ENCODE measurements around the gene SREK1. TPM values are rescaled to one million over a fixed set of nuclear protein-coding genes. Genes with fewer than 3 reads are reported as not detected.

Gene SREK1
- total RNA-seq, 2 donors from 2014 or later: 38.2 to 150 TPM

DNA sequence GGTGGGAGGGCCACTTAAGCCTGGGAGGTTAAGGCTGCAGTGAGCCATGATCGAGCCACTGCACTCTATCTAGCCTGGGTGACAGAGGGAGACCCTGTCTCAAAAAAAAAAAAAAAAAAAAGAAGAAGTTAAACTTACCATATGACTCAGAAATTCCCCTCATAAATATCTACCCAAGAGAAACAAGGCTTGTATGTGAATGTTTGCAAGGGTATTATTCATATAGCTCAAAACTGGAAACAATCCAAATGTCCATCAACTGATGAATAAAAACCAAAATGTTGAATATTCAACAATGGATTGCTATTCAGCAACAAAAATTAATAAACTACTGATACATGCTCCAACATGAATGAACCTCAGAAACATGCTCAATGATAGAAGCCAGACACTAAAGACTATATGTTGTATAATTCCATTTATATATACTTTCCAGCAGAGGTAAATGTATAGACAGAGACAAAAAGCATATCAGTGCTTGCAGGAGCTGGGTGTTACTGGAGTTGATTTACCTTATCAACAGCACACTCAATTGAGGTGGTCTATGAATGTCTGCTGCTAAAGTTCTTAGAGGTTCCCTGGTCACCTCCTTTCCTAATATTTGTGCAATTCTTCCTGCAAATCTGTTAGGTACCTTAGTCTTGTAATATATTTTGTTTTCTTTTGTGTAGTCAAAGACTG lies 5.3 kb upstream of the SREK1 start:
- H3K36me3 ChIP-seq: no peaks in the 10 kb centered on the region
- TF ChIP-seq CTCF (IDR thresholded peaks at IDR 0.05): no peak
- no peak overlapping the region for H3K4me3 ChIP-seq
- H3K27me3 ChIP-seq (replicated peaks; ENCODE audit: insufficient read depth): no peaks in the 10 kb centered on the region
- no peaks in the 10 kb centered on the region for H3K9me3 ChIP-seq
- no peak overlapping the region for H3K27ac ChIP-seq
- H3K4me1 ChIP-seq (ENCODE audit: control insufficient read depth in 1 of 2, low read depth in 2 of 2): peaks cover 3 to 8% of the 10 kb centered on the region in 2 donors
- DNase-seq (ENCODE audit: low spot score): no peak
- ATAC-seq (ENCODE audit: insufficient number of reproducible peaks, low FRiP score, low read depth): no peak

DNA sequence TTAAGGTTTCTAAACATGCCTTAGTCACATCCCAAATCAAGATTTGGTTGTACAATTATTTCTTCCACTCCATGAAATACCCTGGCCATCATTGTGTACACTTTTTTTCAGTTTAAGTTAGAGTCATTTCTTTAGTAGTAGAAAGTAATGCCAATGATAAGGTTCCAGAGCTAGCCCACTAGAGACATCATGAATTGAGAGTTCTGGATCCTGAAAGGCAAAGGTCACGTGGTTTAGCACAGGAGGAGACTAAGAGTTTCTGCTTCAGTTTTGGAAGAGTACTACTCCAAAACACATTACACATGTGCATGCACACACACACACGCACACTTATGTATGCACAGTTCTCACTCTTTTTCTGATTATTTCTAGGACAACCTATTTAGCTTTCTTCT lies 4.8 kb upstream of the SREK1 start:
- ATAC-seq (ENCODE audit: insufficient number of reproducible peaks, low FRiP score, low read depth): no peak
- Histone ChIP-seq H3K36me3 (no peaks in the 10 kb centered on the region), H3K4me3 (no peak overlapping the region), H3K4me1 (ENCODE audit: control insufficient read depth in 1 of 2, low read depth in 2 of 2) (peaks cover 3 to 8% of the 10 kb centered on the region in 2 donors), H3K9me3 (no peaks in the 10 kb centered on the region), H3K27ac (no peak overlapping the region), H3K27me3 (replicated peaks; ENCODE audit: insufficient read depth) (no peaks in the 10 kb centered on the region)
- TF ChIP-seq CTCF (IDR thresholded peaks at IDR 0.05): no peak
- DNase-seq (ENCODE audit: low spot score): no peak

DNA sequence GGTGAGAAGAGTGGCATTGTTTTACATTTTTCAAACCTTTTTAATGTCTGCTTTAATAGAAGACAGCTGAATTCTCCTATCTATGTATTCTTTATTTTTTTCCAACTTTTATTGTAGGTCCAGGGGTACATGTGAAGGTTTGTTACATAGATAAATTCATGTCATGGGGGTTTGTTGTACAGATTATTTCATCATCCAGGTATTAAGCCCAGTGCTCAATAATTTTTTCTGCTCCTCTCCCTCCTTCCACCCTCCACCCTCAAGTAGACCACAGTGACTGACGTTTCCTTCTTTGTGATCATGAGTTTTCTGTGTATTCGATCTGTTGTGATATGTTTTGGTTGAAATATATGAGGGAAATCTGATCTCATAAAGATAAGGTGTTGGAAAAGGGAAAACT lies 1.7 kb upstream of the SREK1 start:
- Histone ChIP-seq H3K4me1 (ENCODE audit: control insufficient read depth in 1 of 2, low read depth in 2 of 2) (peaks cover 22 to 28% of the 10 kb centered on the region in 2 donors), H3K9me3 (no peaks in the 10 kb centered on the region), H3K27ac (no peak overlapping the region), H3K27me3 (replicated peaks; ENCODE audit: insufficient read depth) (no peaks in the 10 kb centered on the region), H3K36me3 (no peaks in the 10 kb centered on the region), H3K4me3 (no peak overlapping the region)
- DNase-seq (ENCODE audit: low spot score): no peak
- ATAC-seq (ENCODE audit: insufficient number of reproducible peaks, low FRiP score, low read depth): no peak
- TF ChIP-seq CTCF (IDR thresholded peaks at IDR 0.05): no peak

DNA sequence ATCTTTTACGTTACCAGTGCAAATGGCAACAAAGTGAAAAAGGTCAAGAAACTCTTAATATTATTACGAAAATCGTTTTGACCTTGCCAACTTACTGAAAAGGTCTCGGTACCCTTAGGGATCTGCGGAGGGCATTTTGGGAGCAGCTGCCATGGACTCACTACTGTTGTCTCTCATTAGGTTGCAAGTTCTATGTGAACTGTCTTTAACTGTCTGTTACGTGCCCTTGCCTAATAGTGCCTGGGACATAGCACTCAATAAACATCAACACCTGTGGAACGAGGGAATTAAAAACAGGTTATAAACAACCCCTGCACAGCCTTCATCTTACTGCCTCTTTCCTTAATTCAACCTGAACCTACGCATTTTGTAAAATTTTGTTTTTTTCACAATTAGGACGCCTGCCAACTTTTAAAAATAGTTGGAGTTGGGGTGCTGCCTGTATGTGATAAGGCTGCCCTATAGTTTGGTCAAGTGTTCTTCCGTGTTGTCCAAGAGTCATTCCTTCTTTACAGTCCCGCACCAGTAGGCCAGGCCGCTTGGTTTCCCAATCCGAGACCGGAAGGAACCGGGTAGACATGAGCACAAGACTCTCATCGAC lies 527 bp upstream of the SREK1 start:
- no peak for ATAC-seq (ENCODE audit: insufficient number of reproducible peaks, low FRiP score, low read depth)
- H3K9me3 ChIP-seq: no peaks in the 10 kb centered on the region
- DNase-seq (ENCODE audit: low spot score): no peak
- no peak for TF ChIP-seq CTCF (IDR thresholded peaks at IDR 0.05)
- peak overlapping the region; percentile 88 for H3K4me3 ChIP-seq
- peak overlapping the region; percentile 98 to 99 for H3K27ac ChIP-seq
- peaks cover 30 to 38% of the 10 kb centered on the region in 2 donors for H3K4me1 ChIP-seq (ENCODE audit: control insufficient read depth in 1 of 2, low read depth in 2 of 2)
- H3K27me3 ChIP-seq (replicated peaks; ENCODE audit: insufficient read depth): no peaks in the 10 kb centered on the region
- H3K36me3 ChIP-seq: no peaks in the 10 kb centered on the region

DNA sequence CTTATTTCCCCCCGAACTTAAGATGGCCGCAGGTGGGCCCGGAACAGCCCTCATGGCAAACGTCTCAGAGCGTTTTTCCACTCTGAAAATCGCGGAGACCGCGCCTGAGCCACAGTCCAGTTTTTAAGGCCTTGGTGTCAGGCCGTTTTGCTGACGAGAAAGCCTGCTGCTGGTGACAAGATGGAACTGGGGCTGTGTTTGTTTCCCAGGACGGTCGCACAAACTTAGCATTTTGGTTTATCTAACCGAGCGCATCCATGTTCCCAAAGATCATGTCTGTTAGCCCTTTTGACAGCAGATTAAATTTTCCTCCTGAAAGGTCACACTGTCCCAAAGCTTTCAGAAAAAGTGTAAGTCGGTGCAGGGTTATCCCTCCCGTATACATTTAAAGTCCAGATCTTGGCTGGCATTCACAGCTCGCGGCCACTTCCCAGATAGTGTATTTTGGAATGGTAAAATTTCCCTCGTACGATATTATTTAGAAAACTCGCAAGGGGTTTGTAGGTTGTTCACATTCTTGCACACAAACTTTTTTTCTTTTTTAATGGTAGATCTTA lies 812 bp downstream of the SREK1 start:
- peak overlapping the region; percentile 98 to 99 for H3K27ac ChIP-seq
- no peaks in the 10 kb centered on the region for H3K36me3 ChIP-seq
- H3K4me1 ChIP-seq (ENCODE audit: control insufficient read depth in 1 of 2, low read depth in 2 of 2): peaks cover 30 to 44% of the 10 kb centered on the region in 2 donors
- no peak for TF ChIP-seq CTCF (IDR thresholded peaks at IDR 0.05)
- DNase-seq (ENCODE audit: low spot score): peak; percentile 28
- H3K27me3 ChIP-seq (replicated peaks; ENCODE audit: insufficient read depth): no peaks in the 10 kb centered on the region
- H3K4me3 ChIP-seq: peak overlapping the region; percentile 88
- no peaks in the 10 kb centered on the region for H3K9me3 ChIP-seq
- peak; percentile 78 for ATAC-seq (ENCODE audit: insufficient number of reproducible peaks, low FRiP score, low read depth)

Measured in thoracic aorta (tissue), 2 donors.